GM12878 (cell line): ENCODE measurements around the gene TIMM21. TPM values are rescaled to one million over a fixed set of nuclear protein-coding genes. Genes with fewer than 3 reads are reported as not detected.

Experiments used
- ATAC-seq: fragments of 200-7000 bp; cut with Tn5 transposase; 3 replicates; pipeline ENCODE4 v1.9.1; 2020; ENCODE audit warnings: mild to moderate bottlenecking, moderate library complexity
- BruUV-seq: library from RNA; stranded (reverse); fragments of 400-500 nt; replicated peaks from 2 replicates; lab custom pipeline; 2021; lab: Mats Ljungman, UMichigan
- CTCF ChIA-PET: fragments of 300-600 bp; sonication (Branson Sonifier 250); formaldehyde crosslinking; extraction: SDS; loops from one replicate; lab custom pipeline; 2021; ENCODE audit warnings: inconsistent platforms; lab: Yijun Ruan, JAX
- POLR2A ChIA-PET: fragments of 350-600 bp; formaldehyde crosslinking; extraction: SDS; loops from one replicate; lab custom pipeline; 2021; ENCODE audit warnings: inconsistent platforms; lab: Charles Lee
- RAD21 ChIA-PET: fragments of 300-600 bp; sonication (Branson Sonifier 250); formaldehyde crosslinking; loops from one replicate; lab custom pipeline; 2023; ENCODE audit warnings: antibody characterized with exemption; ENCODE audit not compliant: unreplicated experiment; lab: Charles Lee
- SMC1A ChIA-PET: fragments of 300-600 bp; sonication (Branson Sonifier 250); formaldehyde crosslinking; loops from one replicate; lab custom pipeline; 2023; ENCODE audit not compliant: unreplicated experiment, uncharacterized antibody; lab: Charles Lee
- DNase-seq: peaks from one replicate; pipeline ENCODE4 v3.0.0-alpha.2; 2011; ENCODE audit warnings: low read depth, low spot score
- FAIRE-seq: peaks from 3 replicates; lab custom pipeline; 2011; peaks lifted over from hg19 to GRCh38; lab: Jason Lieb, UNC
- H2AFZ ChIP-seq: 2 replicates; pipeline ENCODE4 v1.6.0; 2011; ENCODE audit warnings: low read depth, low read length, control low read depth; ENCODE audit not compliant: control insufficient read depth
- H3K27ac ChIP-seq: 2 replicates; pipeline ENCODE4 v1.5.1; 2011; ENCODE audit warnings: control low read depth; ENCODE audit not compliant: control insufficient read depth, insufficient read depth
- H3K27me3 ChIP-seq, 2 experiments: replicated peaks in 1 of 2; 2 replicates each; pipeline versions ENCODE4 v1.6.0 to v1.6.1; 2011; ENCODE audit warnings: low read length in 1 of 2; ENCODE audit not compliant: control insufficient read depth in 2 of 2, insufficient read depth in 2 of 2
- H3K36me3 ChIP-seq, 2 experiments: 2 replicates each; pipeline ENCODE4 v1.5.1; 2011; ENCODE audit warnings: low read length in 1 of 2; ENCODE audit not compliant: control insufficient read depth in 2 of 2, insufficient read depth in 2 of 2
- H3K4me1 ChIP-seq: 2 replicates; pipeline ENCODE4 v1.6.1; 2011; ENCODE audit warnings: mild to moderate bottlenecking, low read length, moderate library complexity, mixed read lengths; ENCODE audit not compliant: control insufficient read depth, insufficient read depth
- H3K4me2 ChIP-seq: 2 replicates; pipeline ENCODE4 v1.6.0; 2011; ENCODE audit warnings: control low read depth; ENCODE audit not compliant: control insufficient read depth, insufficient read depth
- H3K4me3 ChIP-seq: fragments of 200-600 bp; sonication (generic); 2 replicates; pipeline ENCODE4 v1.5.1; 2016
- H3K79me2 ChIP-seq: 2 replicates; pipeline ENCODE4 v1.6.0; 2011; ENCODE audit warnings: low read length; ENCODE audit not compliant: control insufficient read depth, insufficient read depth
- H3K9ac ChIP-seq: 2 replicates; pipeline ENCODE4 v1.8.0; 2011; ENCODE audit warnings: low read length, control low read depth, mixed read lengths; ENCODE audit not compliant: control insufficient read depth, insufficient read depth
- H3K9me3 ChIP-seq: replicated peaks from 3 replicates; pipeline ENCODE4 v1.5.1; 2011; ENCODE audit warnings: mild to moderate bottlenecking, low read length; ENCODE audit not compliant: control insufficient read depth, insufficient read depth
- H4K20me1 ChIP-seq: 2 replicates; pipeline ENCODE4 v1.6.0; 2011; ENCODE audit not compliant: control insufficient read depth, insufficient read depth
- CEBPZ ChIP-seq: fragments of 150-350 bp; IDR thresholded peaks from 2 replicates; pipeline ENCODE4 v1.6.1; 2016; ENCODE audit warnings: low read depth, low read length
- DPF2 ChIP-seq: fragments of 450-650 bp; IDR thresholded peaks from 2 replicates; pipeline ENCODE4 v1.6.1; 2017; ENCODE audit warnings: mild to moderate bottlenecking
- FOS ChIP-seq: IDR thresholded peaks from 3 replicates; pipeline ENCODE4 v1.6.1; 2011; ENCODE audit warnings: borderline replicate concordance; ENCODE audit not compliant: insufficient read length; ENCODE audit errors: extremely low read depth
- POU2F2 ChIP-seq: IDR thresholded peaks from 3 replicates; pipeline ENCODE4 v1.6.1; 2011; ENCODE audit warnings: low read depth, mild to moderate bottlenecking, low read length, borderline replicate concordance
- RELB ChIP-seq: fragments of 450-650 bp; IDR thresholded peaks from 2 replicates; pipeline ENCODE4 v1.6.1; 2017; ENCODE audit warnings: low read depth, mild to moderate bottlenecking, moderate library complexity
- STAT3 ChIP-seq: IDR thresholded peaks from 2 replicates; pipeline ENCODE4 v1.6.1; 2011; ENCODE audit warnings: low read depth, low read length, improper control_type of control experiment
- TARDBP ChIP-seq: IDR thresholded peaks from 2 replicates; pipeline ENCODE4 v1.6.1; 2016; ENCODE audit warnings: borderline replicate concordance
- ZBTB4 ChIP-seq: fragments of 450-650 bp; formaldehyde crosslinking; IDR thresholded peaks from 2 replicates; pipeline ENCODE4 v1.4.0; 2022; ENCODE audit warnings: mild to moderate bottlenecking, moderate library complexity
- ZNF217 ChIP-seq: fragments of 450-650 bp; IDR thresholded peaks from 2 replicates; pipeline ENCODE4 v1.6.1; 2017; ENCODE audit warnings: antibody characterized with exemption, mild to moderate bottlenecking
- WGBS: methylation state at CpG from one replicate; pipeline ENCODE4 v1.1.6; 2016; ENCODE audit warnings: low lambda C conversion rate; ENCODE audit not compliant: insufficient replicate concordance, insufficient coverage; ENCODE audit errors: missing lambda C conversion rate; 5-methylcytosine and 5-hydroxymethylcytosine counted together
- in situ Hi-C: fragments of 300-500 bp; cut with MboI; formaldehyde crosslinking; loops from 9 replicates; pipeline ENCODE4 v1.14.3; 2018; ENCODE audit warnings: mixed read lengths
- intact Hi-C: fragments of 100-400 bp; cut with micrococcal nuclease; formaldehyde crosslinking; loops from one replicate; pipeline ENCODE4 v1.14.2; 2022; ENCODE audit not compliant: unreplicated experiment
- polyA plus RNA-seq, 11 experiments: library from polyadenylated mRNA; depleted of rRNA in 4 of 11; unstranded in 6 of 11; stranded (reverse) in 5 of 11; fragments of >200 nt; fragmentation: Nextera tagmentation in 4 of 11; fragmentation: Illumina TruSeq in 1 of 11; extraction: Ambion mirVana in 4 of 11; extraction: Trizol in 1 of 11; gene quantifications; 1 replicate in 1 of 11; 2 replicates in 10 of 11; pipeline versions ENCODE4 v1.2.1 to v1.2.3, GENCODE V29; 2011 to 2016; ENCODE audit warnings: inconsistent platforms in 2 of 11, missing spikeins in 2 of 11, low read depth in 1 of 11
- total RNA-seq, 4 experiments: library from RNA; depleted of rRNA in 3 of 4; stranded (reverse); fragments of >200 nt in 3 of 4; fragmentation: Illumina TruSeq in 1 of 4; extraction: Trizol in 1 of 4; gene quantifications; 2 replicates each; pipeline versions ENCODE4 v1.2.1 to v1.2.3, GENCODE V29; 2013 to 2021

TIMM21 gene
- total and polyA plus RNA-seq, 10 of the 15 experiments (the other 5 are each of a cell fraction or from before 2014, with no cell fraction given) = 39.5 to 203 (median 83.4) TPM

- no peaks in the 10 kb centered on the region for H4K20me1 ChIP-seq
- no peak overlapping the region for H2AFZ ChIP-seq
- no peaks in the 10 kb centered on the region for H3K79me2 ChIP-seq
- no peak overlapping the region for H3K4me3 ChIP-seq
- POLR2A ChIA-PET = no interaction called here
- CTCF ChIA-PET = no interaction called here
- FAIRE-seq (no peak), ATAC-seq (no peak), DNase-seq (no peak)
- TF ChIP-seq ZNF217 (no peak), CEBPZ (no peak)
- no peak overlapping the region for H3K27ac ChIP-seq
- SMC1A ChIA-PET = interaction anchor here (1.6 kb wide), 1 partner anchor 152 kb away, joined by 4 read pairs; no protein-coding TSS in a partner anchor
- H3K4me2 ChIP-seq = no peak overlapping the region
- in situ Hi-C loops (no loop called here), intact Hi-C loops (no loop called here)
- no peaks in the 10 kb centered on the region for H3K4me1 ChIP-seq
- no peaks in the 10 kb centered on the region for H3K36me3 ChIP-seq
- H3K27me3 ChIP-seq = peaks cover 0 to 3% of the 10 kb centered on the region in 2 experiments; a peak in 1 of 4 replicates
- RAD21 ChIA-PET = no interaction called here
- 67% methylated on average over 4 of the region's 4 CpGs for WGBS
- H3K9me3 ChIP-seq = no peaks in the 10 kb centered on the region
- H3K9ac ChIP-seq = no peak overlapping the region
- BruUV-seq = no TSS peak
These were observed 41.8 kb downstream of the TIMM21 start for GRCh38 chr18:74190086-74190485.

- H2AFZ ChIP-seq = no peak overlapping the region
- no peaks in the 10 kb centered on the region for H3K36me3 ChIP-seq
- no peaks in the 10 kb centered on the region for H4K20me1 ChIP-seq
- peaks cover 0 to 3% of the 10 kb centered on the region in 2 experiments; a peak in 1 of 4 replicates for H3K27me3 ChIP-seq
- H3K27ac ChIP-seq = no peak overlapping the region
- H3K4me2 ChIP-seq = no peak overlapping the region
- intact Hi-C loops = no loop called here
- H3K9me3 ChIP-seq = no peaks in the 10 kb centered on the region
- ChIA-PET POLR2A (no interaction called here), RAD21 (no interaction called here), SMC1A (interaction anchor here (2.5 kb wide), 1 partner anchor 150 kb away, joined by 11 read pairs; no protein-coding TSS in a partner anchor), CTCF (interaction anchor here (1.1 to 3.7 kb wide), 2 partner anchors 150 to 302 kb away, joined by 3 to 15 read pairs; no protein-coding TSS in a partner anchor)
- in situ Hi-C loops = no loop called here
- H3K9ac ChIP-seq = no peak overlapping the region
- no peaks in the 10 kb centered on the region for H3K79me2 ChIP-seq
- DNase-seq (no peak), ATAC-seq (no peak), FAIRE-seq (no peak)
- no TSS peak for BruUV-seq
- H3K4me1 ChIP-seq = no peaks in the 10 kb centered on the region
- 60% methylated on average over 13 of the region's 14 CpGs for WGBS
- H3K4me3 ChIP-seq = no peak overlapping the region
- TF ChIP-seq STAT3 (no peak), RELB (no peak), FOS (no peak), ZBTB4 (CRISPR knock-in tag) (no peak), POU2F2 (no peak), TARDBP (no peak), DPF2 (no peak)
These were observed 43.3 kb downstream of the TIMM21 start for GRCh38 chr18:74191577-74191976.
